Ascending aorta (tissue), 2 donors: Measurements from ENCODE around the gene PPARA. TPM values are rescaled to one million over a fixed set of nuclear protein-coding genes. Genes with fewer than 3 reads are reported as not detected.

Experiments used
- DNase-seq, 2 donors: peaks; one replicate each; pipeline ENCODE4 v3.0.0-alpha.2; 2019; ENCODE audit warnings: low spot score in 2 of 2
- H3K27ac ChIP-seq, 2 donors: fragments of 200-600 bp; sonication (generic); one replicate each; pipeline ENCODE4 v1.5.1; 2016 to 2017; ENCODE audit warnings: mild to moderate bottlenecking in 1 of 2
- H3K27me3 ChIP-seq: fragments of 200-600 bp; sonication (generic); one replicate; pipeline ENCODE4 v1.5.1; 2017
- H3K36me3 ChIP-seq, 2 donors: fragments of 200-600 bp; sonication (generic); one replicate each; pipeline ENCODE4 v1.5.1; 2016
- H3K4me1 ChIP-seq, 2 donors: fragments of 200-600 bp; sonication (generic); one replicate each; pipeline ENCODE4 v1.5.1; 2016 to 2017; ENCODE audit warnings: mild to moderate bottlenecking in 1 of 2
- H3K4me3 ChIP-seq, 2 donors: fragments of 200-600 bp; sonication (generic); one replicate each; pipeline ENCODE4 v1.5.1; 2016 to 2017; ENCODE audit warnings: mild to moderate bottlenecking in 1 of 2
- H3K9me3 ChIP-seq, 2 donors: fragments of 200-600 bp; sonication (generic); one replicate each; pipeline ENCODE4 v1.5.1; 2016
- CTCF ChIP-seq, 3 experiments: fragments of 200-600 bp in 2 of 3; fragments of 450-650 bp in 1 of 3; sonication (generic) in 2 of 3; IDR thresholded peaks; one replicate each; pipeline ENCODE4 v1.5.1; 2016 to 2019; ENCODE audit warnings: antibody characterized with exemption in 3 of 3, mild to moderate bottlenecking in 1 of 3, moderate library complexity in 1 of 3
- intact Hi-C: fragments of 100-400 bp; cut with DNase I; formaldehyde crosslinking; loops from one replicate; pipeline ENCODE4 v1.15.1; 2023
- total RNA-seq: library from RNA; depleted of rRNA; stranded (reverse); fragments of >200 nt; gene quantifications from one replicate; pipeline ENCODE4 v1.1.0, GENCODE V29; 2016

PPARA gene
- total RNA-seq, 1 donor from 2014 or later, result 20.1 TPM

DNA sequence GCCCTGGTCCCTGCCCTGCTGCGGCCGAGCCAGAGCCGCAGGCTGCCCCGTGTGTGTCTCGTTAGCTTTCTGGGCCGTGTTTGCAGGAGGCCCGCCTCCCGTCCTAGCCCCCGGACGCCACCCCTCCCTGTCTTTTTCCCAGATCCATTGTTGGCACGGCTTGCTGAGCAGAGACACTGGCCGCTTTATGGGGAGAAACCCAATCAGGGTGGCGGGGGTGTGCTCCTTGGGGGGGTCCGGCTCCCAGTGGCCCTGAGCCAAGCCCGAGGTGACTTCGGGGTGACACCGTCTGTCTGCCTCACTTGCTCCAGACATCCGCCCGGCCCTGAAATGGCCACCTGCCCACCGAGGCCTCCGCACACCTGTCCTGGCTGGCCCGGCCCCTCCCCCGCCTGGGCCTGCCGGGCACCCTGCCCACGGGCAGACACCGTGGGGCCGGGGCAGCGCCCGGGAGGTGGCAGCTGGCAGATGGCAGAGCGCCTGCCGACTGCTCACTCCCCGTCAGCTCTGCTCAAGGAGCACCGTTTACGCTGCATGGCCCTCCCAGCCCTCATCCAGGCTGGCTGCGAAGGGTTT, 43.1 kb upstream of the PPARA start:
- TF ChIP-seq CTCF (IDR thresholded peaks at IDR 0.05), result no peak
- intact Hi-C loops, result loop anchor here (5.0 to 10.0 kb wide), 2 partner anchors 35 to 52 kb away; no protein-coding TSS in a partner anchor
- H3K4me3 ChIP-seq, result peak overlapping the region in 1 of 2 donors; percentile 9
- H3K27ac ChIP-seq, result peak overlapping the region; percentile 94 to 100
- H3K36me3 ChIP-seq, result peaks cover 41 to 44% of the 10 kb centered on the region in 2 donors
- H3K9me3 ChIP-seq, result no peaks in the 10 kb centered on the region
- peaks cover 67 to 93% of the 10 kb centered on the region in 2 donors for H3K4me1 ChIP-seq
- H3K27me3 ChIP-seq, result no peaks in the 10 kb centered on the region
- DNase-seq, result no peak

GRCh38 chr22:46107753-46108563, 42.4 kb upstream of the PPARA start:
- no peak overlapping the region for H3K4me3 ChIP-seq
- no peaks in the 10 kb centered on the region for H3K9me3 ChIP-seq
- no peaks in the 10 kb centered on the region for H3K27me3 ChIP-seq
- peaks cover 33 to 44% of the 10 kb centered on the region in 2 donors for H3K36me3 ChIP-seq
- intact Hi-C loops, result loop anchor here (5.0 to 10.0 kb wide), 2 partner anchors 36 to 53 kb away; no protein-coding TSS in a partner anchor
- peaks cover 67 to 93% of the 10 kb centered on the region in 2 donors for H3K4me1 ChIP-seq
- DNase-seq, result no peak
- TF ChIP-seq CTCF (IDR thresholded peaks at IDR 0.05), result no peak
- H3K27ac ChIP-seq, result peak overlapping the region; percentile 94 to 100

DNA sequence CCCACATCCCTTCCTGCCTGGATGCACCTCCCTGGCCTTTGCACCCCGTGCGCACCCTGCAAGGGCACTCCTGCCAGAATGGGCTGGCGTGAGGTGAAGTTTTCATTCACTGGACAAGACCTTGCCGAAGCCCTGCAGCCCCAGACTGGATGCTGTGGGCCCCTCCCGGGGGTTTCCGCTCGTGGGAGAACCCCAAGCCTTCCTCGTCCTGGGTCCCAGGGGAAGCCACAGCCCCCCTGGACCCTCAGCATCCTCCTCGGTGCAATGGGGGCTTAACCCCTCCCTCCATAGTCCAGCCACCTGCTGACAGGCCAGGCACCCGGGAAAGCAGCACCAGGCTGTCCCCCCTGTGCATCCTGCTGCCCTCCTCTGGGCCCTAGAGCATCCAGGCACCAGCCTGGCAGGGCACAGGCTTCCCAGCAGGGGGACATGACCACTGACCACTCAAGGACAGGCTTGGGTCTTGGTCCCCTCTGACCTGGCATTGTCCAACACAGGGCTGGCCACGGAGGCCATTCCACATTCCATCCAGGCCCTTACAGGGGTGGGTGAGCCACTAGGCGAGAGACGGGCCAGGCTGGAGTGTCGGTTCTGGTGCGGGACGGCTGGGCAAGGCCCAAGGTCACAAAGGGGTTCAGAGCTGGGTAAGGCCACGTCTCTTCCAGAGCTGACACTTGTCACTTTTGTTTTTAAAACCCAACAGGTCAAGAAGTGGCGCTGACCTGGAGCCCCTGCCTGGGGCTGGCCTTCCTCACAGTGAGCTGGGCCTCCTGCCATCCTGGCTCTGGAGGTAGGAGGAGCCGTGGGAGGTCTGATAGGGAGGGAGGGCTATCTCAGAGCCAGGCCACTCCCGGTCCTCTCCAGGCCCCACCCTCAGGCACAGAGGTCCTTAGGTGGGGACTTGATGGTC, 41.5 kb upstream of the PPARA start:
- H3K27ac ChIP-seq, result peak overlapping the region; percentile 94 to 100
- no peaks in the 10 kb centered on the region for H3K27me3 ChIP-seq
- no peaks in the 10 kb centered on the region for H3K9me3 ChIP-seq
- DNase-seq, result no peak
- H3K36me3 ChIP-seq, result peaks cover 26 to 43% of the 10 kb centered on the region in 2 donors
- TF ChIP-seq CTCF (IDR thresholded peaks at IDR 0.05), result no peak
- intact Hi-C loops, result loop anchor here (5.0 to 10.0 kb wide), 2 partner anchors 37 to 54 kb away; no protein-coding TSS in a partner anchor
- no peak overlapping the region for H3K4me3 ChIP-seq
- H3K4me1 ChIP-seq, result peaks cover 60 to 92% of the 10 kb centered on the region in 2 donors

DNA sequence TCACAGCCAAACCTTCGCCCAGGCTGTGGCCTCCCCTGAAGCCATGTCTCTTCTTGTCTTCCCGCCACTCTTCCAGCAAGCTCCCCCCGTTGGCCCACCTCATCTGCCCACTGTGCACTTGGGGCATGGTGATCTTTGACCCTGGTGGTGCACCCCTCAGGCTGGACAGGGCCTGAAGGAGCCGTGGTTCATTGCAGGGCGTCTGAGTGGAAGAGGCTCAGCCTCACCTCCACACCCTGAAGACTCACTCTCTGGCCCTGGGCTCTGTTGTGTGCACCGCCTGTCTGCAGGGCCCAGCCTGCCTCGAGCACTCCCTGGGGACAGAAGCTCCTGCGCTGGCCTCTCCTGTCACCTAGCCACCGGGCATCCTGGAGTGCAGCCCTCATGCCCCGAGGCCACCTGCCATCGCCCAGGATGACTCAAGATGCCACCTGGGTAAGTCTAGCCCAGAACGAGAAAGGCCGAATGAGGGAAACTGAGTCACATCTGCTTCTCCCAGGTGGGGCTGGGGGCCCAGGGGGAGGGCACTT, 40.8 kb upstream of the PPARA start:
- intact Hi-C loops, result loop anchor here (5.0 to 10.0 kb wide), 3 partner anchors 37 to 795 kb away; no protein-coding TSS in a partner anchor
- peaks cover 26 to 43% of the 10 kb centered on the region in 2 donors for H3K36me3 ChIP-seq
- no peaks in the 10 kb centered on the region for H3K27me3 ChIP-seq
- H3K27ac ChIP-seq, result peak overlapping the region; percentile 94 to 100
- no peak overlapping the region for H3K4me3 ChIP-seq
- H3K4me1 ChIP-seq, result peaks cover 56 to 85% of the 10 kb centered on the region in 2 donors
- no peak for DNase-seq
- TF ChIP-seq CTCF (IDR thresholded peaks at IDR 0.05), result no peak
- no peaks in the 10 kb centered on the region for H3K9me3 ChIP-seq

DNA sequence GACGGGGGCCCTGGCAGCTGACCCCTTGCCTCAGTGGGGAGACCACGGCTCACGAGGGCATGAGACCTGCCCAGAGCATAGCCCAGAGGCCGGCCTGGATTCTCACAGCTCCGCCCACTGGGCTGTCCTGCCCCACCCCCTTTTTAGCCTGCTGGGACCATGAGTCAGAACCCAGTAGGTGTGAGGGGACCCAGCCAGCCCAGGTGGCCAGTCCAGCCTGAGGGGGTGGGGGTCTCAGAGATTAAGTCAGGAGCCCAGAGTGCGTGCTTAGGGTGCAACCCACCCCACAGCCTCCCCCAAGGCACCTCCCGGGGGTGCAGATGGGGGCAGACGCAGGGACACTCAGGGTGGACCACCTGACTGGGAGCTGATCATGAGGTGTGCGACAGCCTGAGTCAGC, 40.1 kb upstream of the PPARA start:
- intact Hi-C loops, result loop anchor here (10.0 kb wide), 1 partner anchor 795 kb away; no protein-coding TSS in a partner anchor
- H3K27me3 ChIP-seq, result no peaks in the 10 kb centered on the region
- no peak for TF ChIP-seq CTCF (IDR thresholded peaks at IDR 0.05)
- H3K4me1 ChIP-seq, result peaks cover 50 to 78% of the 10 kb centered on the region in 2 donors
- no peak for DNase-seq
- H3K9me3 ChIP-seq, result no peaks in the 10 kb centered on the region
- peak overlapping the region; percentile 94 to 100 for H3K27ac ChIP-seq
- no peak overlapping the region for H3K4me3 ChIP-seq
- peaks cover 26 to 40% of the 10 kb centered on the region in 2 donors for H3K36me3 ChIP-seq
